ENCODE data around the gene C5. TPM values are rescaled to one million over a fixed set of nuclear protein-coding genes. Genes with fewer than 3 reads are reported as not detected.

Gene C5
- total RNA-seq, 1 experiment from 2014 or later = 0.74 TPM

DNA sequence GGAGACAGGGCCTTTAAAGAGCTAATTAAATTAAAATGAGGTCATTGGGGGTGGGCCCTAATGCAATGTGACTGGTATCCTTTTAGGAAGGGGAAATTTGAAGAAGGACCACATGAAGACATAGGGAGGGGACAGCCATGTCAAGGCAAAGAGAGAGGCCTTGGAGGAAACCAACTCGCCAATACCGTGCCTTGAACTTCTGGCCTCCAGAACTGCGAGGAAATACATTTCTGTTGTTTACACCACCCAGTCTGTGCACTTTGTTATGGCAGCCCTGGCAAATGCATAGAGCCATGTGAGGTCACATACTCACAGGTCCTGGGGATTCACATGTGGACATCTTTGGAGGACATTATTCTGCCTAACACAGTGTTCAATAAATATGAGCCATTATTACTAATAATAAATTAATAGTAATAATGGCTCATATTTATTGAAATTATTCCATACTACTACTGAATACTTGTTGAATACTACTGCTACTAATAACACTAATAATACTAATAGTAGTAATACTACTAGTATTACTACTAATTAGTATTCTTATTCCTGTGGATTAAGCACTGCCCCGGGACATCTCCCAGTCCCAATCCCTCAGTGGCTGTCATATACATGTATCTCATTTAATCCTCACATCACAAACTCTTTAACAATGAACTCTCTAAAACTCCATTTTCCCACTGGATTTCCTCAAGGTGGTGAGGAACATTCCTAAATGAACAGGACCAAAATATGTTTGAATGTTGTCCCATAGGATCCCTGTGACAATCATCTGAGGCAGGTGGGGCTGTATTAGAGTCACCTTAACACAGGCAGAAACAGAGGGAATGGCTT is 131.9 kb downstream of the C5 start:
- Mint-ChIP-seq H3K36me3 (ENCODE audit: insufficient read depth in 1 of 3, low read depth in 3 of 3) (peaks cover 0 to 6% (median 5%) of the 10 kb centered on the region in 3 experiments; a peak in 3 of 7 replicates), H3K9me3 (peaks cover 0 to 4% of the 10 kb centered on the region in 2 experiments; a peak in 2 of 5 replicates), H3K4me1 (peaks cover 31 to 57% of the 10 kb centered on the region in 2 experiments), H3K27me3 (ENCODE audit: low read depth) (no peaks in the 10 kb centered on the region), H3K4me3 (no peak overlapping the region), H3K27ac (no peak overlapping the region)
- no peaks in the 10 kb centered on the region for H3K9me3 ChIP-seq (ENCODE audit: control insufficient read depth, low read depth, low read length)
- no peak for DNase-seq
- no peak overlapping the region for H3K23ac ChIP-seq (ENCODE audit: insufficient read length, low read depth, low read length)
- no peaks in the 10 kb centered on the region for H3K79me2 ChIP-seq (ENCODE audit: insufficient read depth, low read length)
- no peak for TF ChIP-seq CTCF (conservative IDR thresholded peaks at IDR 0.05)
- H2BK120ac ChIP-seq (ENCODE audit: low read depth, low read length, poor library complexity, severe bottlenecking) = no peak overlapping the region
- no peak overlapping the region for H3K27ac ChIP-seq (ENCODE audit: insufficient read length, low read depth, low read length)
- no peak overlapping the region for H3K56ac ChIP-seq (ENCODE audit: insufficient read length, low read depth, low read length)
- H4K20me1 ChIP-seq (ENCODE audit: control insufficient read depth, insufficient read depth, insufficient read length) = no peaks in the 10 kb centered on the region
- no peak overlapping the region for H2BK15ac ChIP-seq (ENCODE audit: low read depth, low read length)
- no peaks in the 10 kb centered on the region for H3K27me3 ChIP-seq (ENCODE audit: insufficient read depth, low read length)
- H2BK20ac ChIP-seq (ENCODE audit: low read depth, low read length, poor library complexity, severe bottlenecking) = no peak overlapping the region
- H3K18ac ChIP-seq (ENCODE audit: insufficient read length, low read depth, low read length) = no peak overlapping the region
- H3K4me1 ChIP-seq (ENCODE audit: insufficient read depth, low read length) = 0 out of 2 replicates have a peak, but pooled peaks cover 3% of the 10 kb centered on the region
- H2AFZ ChIP-seq (ENCODE audit: low read length) = no peak overlapping the region
- no peak overlapping the region for H3K14ac ChIP-seq (ENCODE audit: insufficient read depth, low read length)
- H2BK12ac ChIP-seq (ENCODE audit: insufficient read length, low read depth, low read length) = no peak overlapping the region
- no peaks in the 10 kb centered on the region for H3K23me2 ChIP-seq (ENCODE audit: insufficient read length, low read depth, low read length, poor library complexity, severe bottlenecking)
- no peak overlapping the region for H3K4ac ChIP-seq (ENCODE audit: low read depth, low read length)
- H2BK5ac ChIP-seq (ENCODE audit: insufficient read length, low read length) = no peak overlapping the region
- H3K79me1 ChIP-seq (ENCODE audit: insufficient read depth, low read depth, low read length, poor library complexity, severe bottlenecking) = no peaks in the 10 kb centered on the region
- no peak overlapping the region for H2AK5ac ChIP-seq (ENCODE audit: insufficient read length, low read length)
- H4K8ac ChIP-seq (replicated peaks; ENCODE audit: insufficient read length, low read depth, low read length) = no peak overlapping the region
- no peak overlapping the region for H4K5ac ChIP-seq (ENCODE audit: insufficient read length, low read depth, low read length)
- no peak overlapping the region for H3K4me2 ChIP-seq (ENCODE audit: insufficient read depth, insufficient read length, low read length)
- no peak overlapping the region for H3T11ph ChIP-seq (ENCODE audit: low read length)
- H4K91ac ChIP-seq (ENCODE audit: insufficient read length, low read depth, low read length) = no peak overlapping the region
- no CpG with 5 or more reads among the region's 4 CpGs for WGBS (ENCODE audit: extremely low coverage, insufficient read length, low lambda C conversion rate)
- no peak overlapping the region for H3K9ac ChIP-seq (ENCODE audit: extremely low read depth, insufficient read length, low read length)

All from H9 (cell line).